ENCODE data around the gene C12orf75. TPM values are rescaled to one million over a fixed set of nuclear protein-coding genes. Genes with fewer than 3 reads are reported as not detected.
"Not testable (repeated sequence)": the region's sequence is repeated elsewhere in the genome, so short reads cannot be mapped to it uniquely, and the experiment has no call there.

C12orf75 gene
- total RNA-seq, 1 donor from 2014 or later = 310 TPM

- not testable (repeated sequence) for H3K9me3 Mint-ChIP-seq (ENCODE audit: low read depth); DNase-seq (ENCODE audit: low spot score); H3K27me3 Mint-ChIP-seq (ENCODE audit: low read depth); H3K36me3 Mint-ChIP-seq (ENCODE audit: low read depth)
- Mint-ChIP-seq H3K4me1 (ENCODE audit: low read depth) (peaks cover 56% of the 10 kb centered on the region), H3K4me3 (ENCODE audit: unreplicated experiment) (peak overlapping the region; percentile 20), H3K27ac (ENCODE audit: unreplicated experiment) (peak overlapping the region; percentile 92)
Measured at GRCh38 chr12:105307601-105308314, 22.7 kb upstream of the C12orf75 start.

DNA sequence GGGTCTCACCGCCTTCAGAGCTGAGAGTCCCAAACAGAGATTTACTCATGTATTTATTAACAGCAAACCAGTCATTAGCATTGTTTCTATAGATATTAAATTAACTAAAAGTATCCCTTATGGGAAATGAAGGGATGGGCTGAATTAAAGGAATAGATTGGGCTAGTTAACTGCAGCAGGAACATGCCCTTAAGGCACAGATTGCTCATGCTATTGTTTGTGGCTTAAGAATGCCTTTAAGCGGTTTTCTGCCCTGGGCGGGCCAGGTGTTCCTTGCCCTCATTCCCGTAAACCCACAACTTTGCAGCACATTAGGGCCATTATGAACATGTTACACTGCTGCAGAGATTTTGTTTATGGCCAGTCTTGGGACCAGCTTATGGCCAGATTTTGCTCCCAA lies 21.7 kb upstream of the C12orf75 start:
- not testable (repeated sequence) for H3K27me3 Mint-ChIP-seq (ENCODE audit: low read depth); H3K27ac Mint-ChIP-seq (ENCODE audit: unreplicated experiment); DNase-seq (ENCODE audit: low spot score); H3K36me3 Mint-ChIP-seq (ENCODE audit: low read depth); H3K4me3 Mint-ChIP-seq (ENCODE audit: unreplicated experiment); H3K9me3 Mint-ChIP-seq (ENCODE audit: low read depth)
- H3K4me1 Mint-ChIP-seq (ENCODE audit: low read depth) = peaks cover 56% of the 10 kb centered on the region

DNA sequence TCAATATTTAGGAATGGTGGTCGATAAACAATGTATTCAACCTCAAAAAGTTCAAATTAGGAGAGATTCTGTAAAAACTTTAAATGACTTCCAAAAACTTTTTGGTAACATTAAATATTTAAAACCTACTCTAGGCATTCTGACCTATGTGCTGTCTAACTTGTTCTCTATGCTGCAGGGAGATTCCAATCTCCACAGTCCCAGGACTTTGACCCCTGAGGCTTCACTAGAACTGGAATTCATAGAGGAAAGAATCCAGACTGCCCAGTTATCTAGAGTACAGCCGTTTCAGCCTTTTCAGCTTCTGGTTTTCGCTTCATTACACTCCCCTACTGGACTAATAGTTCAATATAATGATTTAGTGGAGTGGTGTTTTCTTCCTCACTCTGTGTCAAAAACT lies 21.1 kb upstream of the C12orf75 start:
- peaks cover 55% of the 10 kb centered on the region for H3K4me1 Mint-ChIP-seq (ENCODE audit: low read depth)
- not testable (repeated sequence) for DNase-seq (ENCODE audit: low spot score); H3K27me3 Mint-ChIP-seq (ENCODE audit: low read depth); H3K36me3 Mint-ChIP-seq (ENCODE audit: low read depth); H3K9me3 Mint-ChIP-seq (ENCODE audit: low read depth); H3K27ac Mint-ChIP-seq (ENCODE audit: unreplicated experiment); H3K4me3 Mint-ChIP-seq (ENCODE audit: unreplicated experiment)

GRCh38 chr12:105310476-105311085 lies 19.9 kb upstream of the C12orf75 start:
- not testable (repeated sequence) for H3K27ac Mint-ChIP-seq (ENCODE audit: unreplicated experiment); H3K27me3 Mint-ChIP-seq (ENCODE audit: low read depth); H3K36me3 Mint-ChIP-seq (ENCODE audit: low read depth); DNase-seq (ENCODE audit: low spot score); H3K9me3 Mint-ChIP-seq (ENCODE audit: low read depth); H3K4me3 Mint-ChIP-seq (ENCODE audit: unreplicated experiment)
- peaks cover 57% of the 10 kb centered on the region for H3K4me1 Mint-ChIP-seq (ENCODE audit: low read depth)

DNA sequence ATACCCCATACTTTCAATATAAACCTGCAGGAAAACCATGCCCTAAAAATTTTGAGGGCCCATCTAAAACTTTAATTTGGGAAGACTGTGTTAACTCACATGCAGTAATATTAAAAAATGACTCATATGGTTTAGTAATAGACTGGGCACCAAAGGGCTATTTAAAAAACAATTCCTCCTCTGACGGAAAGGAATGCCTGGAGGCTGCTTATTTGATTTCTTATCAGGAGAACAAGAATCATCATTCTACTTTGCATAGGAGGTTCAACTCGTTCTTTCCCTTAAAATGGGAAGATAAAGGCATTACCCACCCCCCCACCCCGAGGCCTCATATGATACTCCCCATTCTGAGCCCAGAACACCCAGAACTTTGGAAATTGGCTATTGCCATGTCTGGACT lies 18.6 kb upstream of the C12orf75 start:
- not testable (repeated sequence) for H3K4me3 Mint-ChIP-seq (ENCODE audit: unreplicated experiment); H3K27me3 Mint-ChIP-seq (ENCODE audit: low read depth); DNase-seq (ENCODE audit: low spot score); H3K36me3 Mint-ChIP-seq (ENCODE audit: low read depth); H3K9me3 Mint-ChIP-seq (ENCODE audit: low read depth); H3K27ac Mint-ChIP-seq (ENCODE audit: unreplicated experiment)
- peaks cover 67% of the 10 kb centered on the region for H3K4me1 Mint-ChIP-seq (ENCODE audit: low read depth)

GRCh38 chr12:105313755-105314154 lies 16.7 kb upstream of the C12orf75 start:
- peaks cover 67% of the 10 kb centered on the region for H3K4me1 Mint-ChIP-seq (ENCODE audit: low read depth)
- H3K27me3 Mint-ChIP-seq (ENCODE audit: low read depth); H3K27ac Mint-ChIP-seq (ENCODE audit: unreplicated experiment); H3K9me3 Mint-ChIP-seq (ENCODE audit: low read depth); H3K4me3 Mint-ChIP-seq (ENCODE audit: unreplicated experiment); DNase-seq (ENCODE audit: low spot score); H3K36me3 Mint-ChIP-seq (ENCODE audit: low read depth): not testable (repeated sequence)

- no peak for TF ChIP-seq CTCF (IDR thresholded peaks at IDR 0.05)
- Mint-ChIP-seq H3K4me3 (ENCODE audit: unreplicated experiment) (no peak overlapping the region), H3K27ac (ENCODE audit: unreplicated experiment) (no peak overlapping the region), H3K9me3 (ENCODE audit: low read depth) (peaks cover 3% of the 10 kb centered on the region), H3K36me3 (ENCODE audit: low read depth) (no peaks in the 10 kb centered on the region), H3K27me3 (ENCODE audit: low read depth) (no peaks in the 10 kb centered on the region), H3K4me1 (ENCODE audit: low read depth) (peaks cover 57% of the 10 kb centered on the region)
- no peak for DNase-seq (ENCODE audit: low spot score)
Measured at GRCh38 chr12:105315130-105315529, 15.4 kb upstream of the C12orf75 start.

DNA sequence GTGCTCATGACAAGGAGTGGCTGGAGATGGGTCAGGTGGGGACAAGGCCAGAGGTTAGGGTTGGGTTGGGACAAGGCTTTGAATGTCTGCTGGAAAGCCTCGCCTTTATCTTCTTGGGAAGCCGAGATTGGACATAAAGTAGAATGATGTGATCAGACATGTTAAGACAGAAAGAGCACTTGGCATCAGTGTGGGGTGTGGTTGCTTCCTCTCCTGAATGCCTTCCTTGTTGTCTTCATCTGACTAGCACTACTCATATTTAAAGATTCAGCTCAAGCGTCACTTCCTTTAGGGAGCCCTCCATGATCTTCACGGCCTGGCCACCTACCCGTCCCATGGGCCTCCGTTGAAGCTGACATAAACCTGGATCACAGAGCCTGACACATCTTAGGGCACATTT lies 14.8 kb upstream of the C12orf75 start:
- Mint-ChIP-seq H3K27ac (ENCODE audit: unreplicated experiment) (no peak overlapping the region), H3K27me3 (ENCODE audit: low read depth) (no peaks in the 10 kb centered on the region), H3K4me3 (ENCODE audit: unreplicated experiment) (no peak overlapping the region), H3K36me3 (ENCODE audit: low read depth) (no peaks in the 10 kb centered on the region), H3K9me3 (ENCODE audit: low read depth) (peaks cover 3% of the 10 kb centered on the region), H3K4me1 (ENCODE audit: low read depth) (peaks cover 51% of the 10 kb centered on the region)
- DNase-seq (ENCODE audit: low spot score) = no peak
- no peak for TF ChIP-seq CTCF (IDR thresholded peaks at IDR 0.05)
